ENCODE data around the gene ARHGAP22.

Gene ARHGAP22

DNA sequence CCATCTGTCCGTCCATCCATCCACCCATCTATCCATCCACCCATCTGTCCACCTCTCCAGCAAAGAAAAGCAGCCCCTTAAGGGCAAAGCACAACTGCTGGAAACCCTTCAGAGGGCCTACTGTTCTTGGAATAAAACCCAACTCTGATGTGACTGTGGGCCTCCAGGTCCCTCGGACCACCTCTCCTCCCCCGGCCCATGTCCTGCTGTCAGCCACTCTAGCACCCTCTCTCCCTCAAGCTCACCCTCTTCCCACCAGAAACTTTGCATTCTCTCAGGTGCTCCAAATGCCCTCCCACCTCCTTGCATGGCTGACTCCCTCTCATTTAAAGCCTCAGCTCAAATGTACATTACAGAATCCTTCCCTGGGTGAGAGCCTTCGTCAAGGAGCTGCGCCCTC lies 110.3 kb downstream of the ARHGAP22 start:
- Histone ChIP-seq H3K4me3 (ENCODE audit: low read length in 2 of 2) (no peak overlapping the region), H3K9me3 (ENCODE audit: control insufficient read depth in 2 of 2, low read length in 2 of 2) (no peaks in the 10 kb centered on the region), H3K27ac (ENCODE audit: low read depth in 2 of 2, low read length in 2 of 2) (no peak overlapping the region), H3K9ac (ENCODE audit: low read depth in 1 of 2, low read length in 2 of 2) (no peak overlapping the region), H3K36me3 (ENCODE audit: control insufficient read depth in 2 of 2, insufficient read depth in 2 of 2, low read length in 2 of 2) (no peaks in the 10 kb centered on the region), H3K27me3 (ENCODE audit: control insufficient read depth in 2 of 2, insufficient read depth in 2 of 2, low read length in 2 of 2) (no peaks in the 10 kb centered on the region), H3K4me1 (ENCODE audit: control insufficient read depth in 2 of 2, insufficient read depth in 2 of 2, low read length in 2 of 2) (no peaks in the 10 kb centered on the region)

DNA sequence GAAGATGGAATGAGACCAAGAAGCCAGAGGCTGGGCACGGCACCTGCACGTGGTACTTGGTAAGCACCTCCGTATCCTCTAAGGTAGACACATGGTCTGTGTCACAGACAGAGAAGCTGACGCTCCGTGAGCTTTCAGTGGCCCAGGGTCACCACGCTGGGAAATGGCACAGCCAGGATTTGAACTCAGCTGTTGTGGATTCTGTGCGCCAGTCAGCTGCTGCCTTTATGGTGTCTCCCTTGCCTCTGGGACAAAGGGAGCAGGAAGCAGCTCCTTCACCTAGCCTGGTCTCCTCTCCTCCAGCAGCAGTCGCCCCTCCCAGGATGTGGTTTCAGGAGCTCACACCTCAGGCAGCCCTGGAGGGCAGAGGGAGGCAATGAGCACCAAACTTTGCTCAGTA lies 110.8 kb downstream of the ARHGAP22 start:
- no peaks in the 10 kb centered on the region for H3K9me3 ChIP-seq (ENCODE audit: control insufficient read depth in 2 of 2, low read length in 2 of 2)

DNA sequence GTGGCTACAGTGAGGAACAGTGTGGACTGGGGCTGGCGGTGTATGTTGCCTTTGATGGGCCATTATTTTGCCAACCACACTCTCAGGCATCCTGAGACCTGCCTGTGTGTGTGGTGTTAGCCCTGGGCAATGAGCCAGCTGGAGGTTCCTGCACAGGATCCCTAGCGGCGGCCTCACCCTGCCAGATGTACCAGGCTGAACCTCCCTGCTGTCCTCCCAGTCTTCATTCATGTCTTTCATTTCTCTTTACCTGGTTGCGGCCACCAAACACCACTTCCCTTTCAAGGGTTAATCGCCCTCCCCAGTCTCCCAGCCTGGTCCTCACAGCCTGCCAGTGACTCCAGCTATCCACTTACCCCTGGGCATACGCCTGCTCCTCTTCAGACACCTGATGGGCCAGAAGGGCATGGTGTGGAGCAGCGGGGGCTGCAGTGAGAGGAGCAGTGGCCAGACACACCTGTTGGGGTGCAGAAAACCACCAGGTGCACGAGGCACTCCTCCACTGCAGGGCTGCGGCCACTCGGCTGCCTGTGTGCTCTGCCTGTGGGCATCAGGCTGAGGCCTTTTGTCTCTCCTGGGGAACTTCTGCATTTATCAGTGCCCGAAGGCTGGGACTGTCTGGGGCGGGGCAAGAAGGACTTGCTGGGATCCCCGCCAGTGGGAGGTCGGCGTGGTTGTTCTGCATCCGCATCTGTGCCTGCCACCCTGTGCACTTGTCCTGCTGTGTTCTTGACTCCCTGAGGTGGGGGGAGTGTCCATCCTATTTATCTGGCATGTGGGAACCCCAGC lies 111.6 kb downstream of the ARHGAP22 start:
- H3K27me3 ChIP-seq (ENCODE audit: control insufficient read depth in 2 of 2, insufficient read depth in 2 of 2, low read length in 2 of 2) = no peaks in the 10 kb centered on the region
- H3K4me1 ChIP-seq (ENCODE audit: control insufficient read depth in 2 of 2, insufficient read depth in 2 of 2, low read length in 2 of 2) = no peaks in the 10 kb centered on the region
- no peaks in the 10 kb centered on the region for H3K9me3 ChIP-seq (ENCODE audit: control insufficient read depth in 2 of 2, low read length in 2 of 2)
- no peak overlapping the region for H3K4me3 ChIP-seq (ENCODE audit: low read length in 2 of 2)
- no peak overlapping the region for H3K27ac ChIP-seq (ENCODE audit: low read depth in 2 of 2, low read length in 2 of 2)
- H3K36me3 ChIP-seq (ENCODE audit: control insufficient read depth in 2 of 2, insufficient read depth in 2 of 2, low read length in 2 of 2) = no peaks in the 10 kb centered on the region
- H3K9ac ChIP-seq (ENCODE audit: low read depth in 1 of 2, low read length in 2 of 2) = no peak overlapping the region

More for the DNA sequence above, 110.8 kb downstream of the ARHGAP22 start:
- no peaks in the 10 kb centered on the region for H3K36me3 ChIP-seq (ENCODE audit: control insufficient read depth in 2 of 2, insufficient read depth in 2 of 2, low read length in 2 of 2)
- no peaks in the 10 kb centered on the region for H3K4me1 ChIP-seq (ENCODE audit: control insufficient read depth in 2 of 2, insufficient read depth in 2 of 2, low read length in 2 of 2)
- H3K27me3 ChIP-seq (ENCODE audit: control insufficient read depth in 2 of 2, insufficient read depth in 2 of 2, low read length in 2 of 2) = no peaks in the 10 kb centered on the region
- H3K27ac ChIP-seq (ENCODE audit: low read depth in 2 of 2, low read length in 2 of 2) = no peak overlapping the region
- H3K4me3 ChIP-seq (ENCODE audit: low read length in 2 of 2) = no peak overlapping the region
- no peak overlapping the region for H3K9ac ChIP-seq (ENCODE audit: low read depth in 1 of 2, low read length in 2 of 2)

DNA sequence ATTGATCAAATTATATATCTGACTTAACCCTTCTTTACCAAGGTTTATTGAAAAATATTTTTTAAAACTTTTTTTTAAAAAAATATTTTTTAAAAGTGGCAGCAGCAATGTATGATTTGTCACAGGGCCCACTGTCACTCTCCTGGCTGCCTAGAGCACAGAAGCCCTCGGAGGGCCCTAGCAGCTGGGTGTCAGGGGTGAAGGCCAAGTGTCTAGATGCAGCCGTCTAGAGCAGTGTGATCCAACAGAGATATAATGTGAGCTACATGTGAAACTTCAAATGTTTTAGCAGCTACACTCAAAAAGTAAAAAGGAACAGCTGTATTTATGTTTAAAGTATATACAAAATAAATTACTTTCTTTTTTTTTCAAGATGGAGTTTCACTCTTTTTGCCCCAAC lies 112.7 kb downstream of the ARHGAP22 start:
- Histone ChIP-seq H3K27ac (ENCODE audit: low read depth in 2 of 2, low read length in 2 of 2) (no peak overlapping the region), H3K36me3 (ENCODE audit: control insufficient read depth in 2 of 2, insufficient read depth in 2 of 2, low read length in 2 of 2) (no peaks in the 10 kb centered on the region), H3K9ac (ENCODE audit: low read depth in 1 of 2, low read length in 2 of 2) (no peak overlapping the region), H3K4me1 (ENCODE audit: control insufficient read depth in 2 of 2, insufficient read depth in 2 of 2, low read length in 2 of 2) (no peaks in the 10 kb centered on the region), H3K27me3 (ENCODE audit: control insufficient read depth in 2 of 2, insufficient read depth in 2 of 2, low read length in 2 of 2) (no peaks in the 10 kb centered on the region), H3K9me3 (ENCODE audit: control insufficient read depth in 2 of 2, low read length in 2 of 2) (no peaks in the 10 kb centered on the region), H3K4me3 (ENCODE audit: low read length in 2 of 2) (no peak overlapping the region)

DNA sequence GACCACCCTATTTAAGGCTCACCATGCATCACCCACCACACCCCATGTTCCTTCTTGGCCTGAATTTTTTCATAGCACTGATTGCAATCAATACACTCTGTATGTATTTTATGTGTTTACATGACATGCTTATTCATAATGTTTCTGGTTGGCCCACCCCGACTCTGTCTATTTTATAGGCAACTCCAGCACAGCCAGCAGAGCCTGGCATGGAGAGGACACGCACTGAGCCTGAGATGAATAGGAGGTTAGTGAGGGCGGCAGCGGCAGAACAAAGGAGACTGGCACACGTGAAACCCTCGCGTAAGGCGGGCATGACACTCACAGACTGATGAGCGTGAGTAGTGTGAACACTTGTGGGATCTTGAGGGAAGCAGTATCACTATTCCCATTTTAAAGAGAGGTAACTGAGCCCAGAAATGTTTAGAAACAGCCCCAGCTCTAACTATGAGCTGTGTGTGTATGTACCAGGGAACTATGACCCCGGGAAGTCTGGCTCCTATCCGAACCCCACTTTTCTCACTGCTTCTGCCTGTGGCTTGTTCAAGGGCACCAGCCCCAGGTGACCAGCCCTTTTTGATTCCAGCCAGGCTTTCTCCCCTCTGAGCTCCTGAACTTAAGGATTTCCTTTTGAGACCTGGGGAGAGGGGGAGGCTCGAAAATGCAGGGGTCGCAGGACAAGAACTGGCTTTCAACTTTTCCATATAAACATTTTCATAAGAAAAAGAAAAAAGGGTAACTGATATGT lies 113.3 kb downstream of the ARHGAP22 start:
- H3K9me3 ChIP-seq (ENCODE audit: control insufficient read depth in 2 of 2, low read length in 2 of 2) = no peaks in the 10 kb centered on the region
- no peak overlapping the region for H3K9ac ChIP-seq (ENCODE audit: low read depth in 1 of 2, low read length in 2 of 2)

DNA sequence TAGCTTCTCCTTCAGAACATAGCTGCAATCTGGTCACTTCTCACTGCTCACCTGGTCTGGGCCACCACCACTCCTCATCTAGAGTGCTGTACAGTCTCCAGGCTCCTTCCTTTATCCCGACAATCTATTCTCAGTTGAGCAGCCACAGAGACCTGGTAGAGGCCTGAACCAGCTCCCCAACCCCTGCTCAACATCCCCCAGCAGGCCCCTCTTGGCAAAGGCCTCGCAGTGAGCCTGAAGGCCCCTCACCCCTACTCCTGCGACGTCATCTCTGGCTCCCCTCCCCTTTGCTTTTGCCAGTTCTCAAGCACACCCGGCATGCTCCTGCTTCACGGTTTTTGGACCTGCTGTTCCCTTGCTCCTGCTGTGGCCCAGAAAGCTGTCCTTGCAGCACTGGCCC lies 113.9 kb downstream of the ARHGAP22 start:
- Histone ChIP-seq H3K9me3 (ENCODE audit: control insufficient read depth in 2 of 2, low read length in 2 of 2) (no peaks in the 10 kb centered on the region), H3K27ac (ENCODE audit: low read depth in 2 of 2, low read length in 2 of 2) (no peak overlapping the region), H3K27me3 (ENCODE audit: control insufficient read depth in 2 of 2, insufficient read depth in 2 of 2, low read length in 2 of 2) (no peaks in the 10 kb centered on the region), H3K36me3 (ENCODE audit: control insufficient read depth in 2 of 2, insufficient read depth in 2 of 2, low read length in 2 of 2) (no peaks in the 10 kb centered on the region), H3K4me3 (ENCODE audit: low read length in 2 of 2) (no peak overlapping the region), H3K9ac (ENCODE audit: low read depth in 1 of 2, low read length in 2 of 2) (no peak overlapping the region), H3K4me1 (ENCODE audit: control insufficient read depth in 2 of 2, insufficient read depth in 2 of 2, low read length in 2 of 2) (no peaks in the 10 kb centered on the region)

More for the DNA sequence above, 113.3 kb downstream of the ARHGAP22 start:
- no peak overlapping the region for H3K4me3 ChIP-seq (ENCODE audit: low read length in 2 of 2)
- no peaks in the 10 kb centered on the region for H3K27me3 ChIP-seq (ENCODE audit: control insufficient read depth in 2 of 2, insufficient read depth in 2 of 2, low read length in 2 of 2)
- no peaks in the 10 kb centered on the region for H3K4me1 ChIP-seq (ENCODE audit: control insufficient read depth in 2 of 2, insufficient read depth in 2 of 2, low read length in 2 of 2)
- H3K27ac ChIP-seq (ENCODE audit: low read depth in 2 of 2, low read length in 2 of 2) = no peak overlapping the region
- H3K36me3 ChIP-seq (ENCODE audit: control insufficient read depth in 2 of 2, insufficient read depth in 2 of 2, low read length in 2 of 2) = no peaks in the 10 kb centered on the region

DNA sequence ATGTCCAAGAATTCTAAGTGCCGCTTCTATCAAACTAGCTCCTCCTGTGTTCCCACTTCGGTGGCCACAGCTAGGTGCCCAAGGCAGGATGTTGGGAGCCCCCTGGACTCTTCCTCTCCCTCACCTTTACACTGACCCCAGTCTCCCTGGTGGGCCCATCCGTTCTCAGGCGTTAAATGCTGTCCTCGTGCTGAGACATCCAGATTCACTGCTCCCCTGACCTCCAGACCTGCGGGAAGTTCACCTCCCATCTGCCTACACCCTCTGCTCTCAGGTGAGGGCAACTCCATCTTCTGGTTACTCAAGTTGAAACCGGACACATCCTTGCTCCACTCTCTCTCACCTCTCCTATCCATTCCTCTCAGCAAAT lies 114.3 kb downstream of the ARHGAP22 start:
- Histone ChIP-seq H3K27ac (ENCODE audit: low read depth in 2 of 2, low read length in 2 of 2) (no peak overlapping the region), H3K9me3 (ENCODE audit: control insufficient read depth in 2 of 2, low read length in 2 of 2) (no peaks in the 10 kb centered on the region), H3K4me1 (ENCODE audit: control insufficient read depth in 2 of 2, insufficient read depth in 2 of 2, low read length in 2 of 2) (no peaks in the 10 kb centered on the region), H3K9ac (ENCODE audit: low read depth in 1 of 2, low read length in 2 of 2) (no peak overlapping the region), H3K4me3 (ENCODE audit: low read length in 2 of 2) (no peak overlapping the region), H3K27me3 (ENCODE audit: control insufficient read depth in 2 of 2, insufficient read depth in 2 of 2, low read length in 2 of 2) (no peaks in the 10 kb centered on the region), H3K36me3 (ENCODE audit: control insufficient read depth in 2 of 2, insufficient read depth in 2 of 2, low read length in 2 of 2) (no peaks in the 10 kb centered on the region)

DNA sequence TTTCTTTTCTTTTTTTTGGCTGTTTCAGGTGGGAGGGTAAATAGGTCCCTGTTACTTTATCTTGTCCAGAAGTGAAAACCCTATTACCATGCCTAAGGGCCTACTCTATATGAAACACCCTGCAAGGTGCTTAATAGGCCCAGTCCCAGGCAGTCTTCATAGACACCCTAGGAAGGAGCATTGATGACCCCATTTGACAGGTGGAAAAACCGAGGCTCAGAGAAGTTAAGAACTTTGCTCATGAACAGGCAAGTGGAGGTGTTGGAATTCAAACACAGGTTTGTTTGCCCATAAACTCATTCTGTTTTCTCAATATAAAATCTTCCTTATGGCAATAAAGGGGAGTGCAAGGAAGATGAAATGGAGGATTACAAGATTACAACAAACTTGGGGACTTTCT lies 115.8 kb downstream of the ARHGAP22 start:
- Histone ChIP-seq H3K9ac (ENCODE audit: low read depth in 1 of 2, low read length in 2 of 2) (no peak overlapping the region), H3K9me3 (ENCODE audit: control insufficient read depth in 2 of 2, low read length in 2 of 2) (no peaks in the 10 kb centered on the region), H3K4me3 (ENCODE audit: low read length in 2 of 2) (no peak overlapping the region)

DNA sequence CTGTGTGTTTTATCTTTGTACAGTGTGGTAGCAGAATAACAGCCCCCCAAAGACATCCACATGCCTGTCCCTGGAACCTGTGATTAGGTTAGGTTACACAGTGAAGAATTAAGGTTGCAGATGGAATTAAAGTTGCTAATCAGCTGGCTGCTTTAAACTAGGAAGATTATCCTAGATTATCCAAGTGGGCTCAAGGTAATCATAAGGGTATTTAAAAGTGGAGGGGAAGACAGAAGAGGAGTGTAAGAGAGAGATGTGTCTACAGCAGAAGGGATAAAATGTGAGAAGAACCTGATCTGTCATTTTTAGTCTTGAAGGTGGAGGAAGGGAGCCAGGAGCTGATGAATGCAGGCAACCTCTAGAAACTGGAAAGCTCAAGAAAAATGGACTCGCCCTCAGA lies 117.6 kb downstream of the ARHGAP22 start:
- no peak overlapping the region for H3K27ac ChIP-seq (ENCODE audit: low read depth in 2 of 2, low read length in 2 of 2)
- peaks cover 0 to 2% of the 10 kb centered on the region in 2 donors for H3K27me3 ChIP-seq (ENCODE audit: control insufficient read depth in 2 of 2, insufficient read depth in 2 of 2, low read length in 2 of 2)
- no peaks in the 10 kb centered on the region for H3K4me1 ChIP-seq (ENCODE audit: control insufficient read depth in 2 of 2, insufficient read depth in 2 of 2, low read length in 2 of 2)
- no peak overlapping the region for H3K9ac ChIP-seq (ENCODE audit: low read depth in 1 of 2, low read length in 2 of 2)
- H3K36me3 ChIP-seq (ENCODE audit: control insufficient read depth in 2 of 2, insufficient read depth in 2 of 2, low read length in 2 of 2) = no peaks in the 10 kb centered on the region
- H3K9me3 ChIP-seq (ENCODE audit: control insufficient read depth in 2 of 2, low read length in 2 of 2) = no peaks in the 10 kb centered on the region
- no peak overlapping the region for H3K4me3 ChIP-seq (ENCODE audit: low read length in 2 of 2)

More for the DNA sequence above, 115.8 kb downstream of the ARHGAP22 start:
- Histone ChIP-seq H3K27me3 (ENCODE audit: control insufficient read depth in 2 of 2, insufficient read depth in 2 of 2, low read length in 2 of 2) (no peaks in the 10 kb centered on the region), H3K27ac (ENCODE audit: low read depth in 2 of 2, low read length in 2 of 2) (no peak overlapping the region), H3K36me3 (ENCODE audit: control insufficient read depth in 2 of 2, insufficient read depth in 2 of 2, low read length in 2 of 2) (no peaks in the 10 kb centered on the region), H3K4me1 (ENCODE audit: control insufficient read depth in 2 of 2, insufficient read depth in 2 of 2, low read length in 2 of 2) (no peaks in the 10 kb centered on the region)

DNA sequence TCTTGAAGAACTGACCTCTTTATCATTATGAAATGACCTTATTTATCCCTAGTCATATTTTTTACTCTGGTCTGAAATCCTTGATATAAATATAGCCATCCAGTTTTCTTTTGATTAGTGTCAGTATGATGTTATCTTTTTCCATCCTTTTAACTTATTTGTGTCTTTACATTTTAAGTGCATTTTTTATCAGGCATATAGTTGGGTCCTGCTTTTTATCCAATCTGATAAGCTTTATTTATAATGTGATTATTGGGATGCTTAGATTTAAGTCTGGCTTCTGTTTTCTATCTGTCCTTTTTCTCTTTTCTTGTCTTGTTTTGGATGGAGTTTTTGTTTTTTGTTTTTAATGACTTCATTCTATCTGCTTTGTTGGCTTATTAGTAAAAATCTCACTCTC lies 119.2 kb downstream of the ARHGAP22 start:
- Histone ChIP-seq H3K36me3 (ENCODE audit: control insufficient read depth in 2 of 2, insufficient read depth in 2 of 2, low read length in 2 of 2) (no peaks in the 10 kb centered on the region), H3K27ac (ENCODE audit: low read depth in 2 of 2, low read length in 2 of 2) (no peak overlapping the region), H3K27me3 (ENCODE audit: control insufficient read depth in 2 of 2, insufficient read depth in 2 of 2, low read length in 2 of 2) (peaks cover 0 to 2% of the 10 kb centered on the region in 2 donors), H3K9ac (ENCODE audit: low read depth in 1 of 2, low read length in 2 of 2) (no peak overlapping the region), H3K9me3 (ENCODE audit: control insufficient read depth in 2 of 2, low read length in 2 of 2) (no peaks in the 10 kb centered on the region), H3K4me3 (ENCODE audit: low read length in 2 of 2) (no peak overlapping the region), H3K4me1 (ENCODE audit: control insufficient read depth in 2 of 2, insufficient read depth in 2 of 2, low read length in 2 of 2) (no peaks in the 10 kb centered on the region)
